HTR-8/SVneo (cell line): Measurements from ENCODE around the gene KLHDC7A.

Source experiments
- DNase-seq: peaks from one replicate; pipeline ENCODE4 v3.0.0; 2011; ENCODE audit warnings: low spot score, mixed read lengths; ENCODE audit not compliant: insufficient read length
- FAIRE-seq: peaks from 2 replicates; lab custom pipeline; 2011; peaks lifted over from hg19 to GRCh38; lab: Jason Lieb, UNC

KLHDC7A gene

GRCh38 chr1:18496497-18497235 lies 15.9 kb downstream of the KLHDC7A start:
- no peak for DNase-seq
- no peak for FAIRE-seq

- FAIRE-seq = no peak
- DNase-seq = no peak
Observed at GRCh38 chr1:18501833-18502232, 21.1 kb downstream of the KLHDC7A start.

GRCh38 chr1:18504609-18505008 lies 23.9 kb downstream of the KLHDC7A start:
- DNase-seq (no peak), FAIRE-seq (no peak)

- no peak for DNase-seq
- no peak for FAIRE-seq
Observed at GRCh38 chr1:18505666-18506065, 24.9 kb downstream of the KLHDC7A start.

- FAIRE-seq = no peak
- DNase-seq = no peak
Observed at GRCh38 chr1:18508084-18508483, 27.4 kb downstream of the KLHDC7A start.

GRCh38 chr1:18511149-18511873 lies 30.6 kb downstream of the KLHDC7A start:
- FAIRE-seq = no peak

GRCh38 chr1:18511874-18512150 lies 31.1 kb downstream of the KLHDC7A start:
- FAIRE-seq (no peak), DNase-seq (no peak)

More at GRCh38 chr1:18511149-18511873, 30.6 kb downstream of the KLHDC7A start:
- DNase-seq = no peak

GRCh38 chr1:18512883-18513282 lies 32.2 kb downstream of the KLHDC7A start:
- DNase-seq = no peak
- no peak for FAIRE-seq

- no peak for FAIRE-seq
- no peak for DNase-seq
Observed at GRCh38 chr1:18513995-18514394, 33.3 kb downstream of the KLHDC7A start.

- no peak for FAIRE-seq
- DNase-seq = no peak
Observed at GRCh38 chr1:18515120-18515667, 34.5 kb downstream of the KLHDC7A start.

- no peak for DNase-seq
- no peak for FAIRE-seq
Observed at GRCh38 chr1:18516473-18516872, 35.7 kb downstream of the KLHDC7A start.

GRCh38 chr1:18526436-18527275 lies 45.9 kb downstream of the KLHDC7A start:
- FAIRE-seq (no peak), DNase-seq (no peak)

- DNase-seq = no peak
- FAIRE-seq = no peak
Observed at GRCh38 chr1:18527514-18527913, 46.8 kb downstream of the KLHDC7A start.

- DNase-seq = no peak
- no peak for FAIRE-seq
Observed at GRCh38 chr1:18527921-18528320, 47.2 kb downstream of the KLHDC7A start.

GRCh38 chr1:18528616-18529015 lies 47.9 kb downstream of the KLHDC7A start:
- DNase-seq = no peak
- no peak for FAIRE-seq

GRCh38 chr1:18529714-18530113 lies 49.0 kb downstream of the KLHDC7A start:
- FAIRE-seq (no peak), DNase-seq (no peak)

- FAIRE-seq = no peak
- no peak for DNase-seq
Observed at GRCh38 chr1:18530587-18531502, 50.1 kb downstream of the KLHDC7A start.

- DNase-seq (no peak), FAIRE-seq (no peak)
Observed at GRCh38 chr1:18531503-18531845, 50.7 kb downstream of the KLHDC7A start.

- no peak for DNase-seq
- FAIRE-seq = no peak
Observed at GRCh38 chr1:18532390-18533170, 51.9 kb downstream of the KLHDC7A start.
